K562 (cell line): ENCODE measurements around the gene LEPR. TPM values are rescaled to one million over a fixed set of nuclear protein-coding genes. Genes with fewer than 3 reads are reported as not detected.

Experiments
- ATAC-seq: fragments of 200-7000 bp; cut with Tn5 transposase; 3 replicates; pipeline ENCODE4 v1.9.1; 2020; ENCODE audit warnings: moderate library complexity
- BruUV-seq: library from RNA; stranded (reverse); fragments of 400-500 nt; replicated peaks from 2 replicates; lab custom pipeline; 2021; lab: Mats Ljungman, UMichigan
- CTCF ChIA-PET: fragments of 300-600 bp; formaldehyde crosslinking; extraction: SDS; loops from one replicate; lab custom pipeline; 2021; ENCODE audit warnings: low intra/inter-chr PET ratio; lab: Yijun Ruan, JAX
- POLR2A ChIA-PET: fragments of 300-600, 350-650 bp; sonication (Branson Sonifier 250); formaldehyde crosslinking; extraction: SDS; loops from one replicate; lab custom pipeline; 2021; ENCODE audit warnings: antibody characterized with exemption, inconsistent platforms; lab: Yijun Ruan, JAX
- DNase-seq, 4 experiments: peaks; one replicate each; pipeline versions ENCODE4 v3.0.0 to v3.0.0-alpha.2; 2011 to 2018; ENCODE audit warnings: low spot score in 3 of 4, mixed read lengths in 3 of 4; ENCODE audit errors: extremely low read depth in 1 of 4
- FAIRE-seq: peaks from 2 replicates; lab custom pipeline; 2011; peaks lifted over from hg19 to GRCh38; lab: Jason Lieb, UNC
- H2AFZ ChIP-seq: 2 replicates; pipeline ENCODE4 v1.6.0; 2011; ENCODE audit warnings: low read depth, low read length, control low read depth, inconsistent platforms
- H3K27ac ChIP-seq: fragments of 200-600 bp; 3 replicates; pipeline ENCODE4 v1.8.0; 2011; ENCODE audit warnings: low read depth, mild to moderate bottlenecking, control low read depth, inconsistent platforms, low read length, moderate library complexity, mixed read lengths; ENCODE audit errors: extremely low read depth
- H3K27me3 ChIP-seq, 2 experiments: fragments of 300-600 bp in 1 of 2; 2 replicates in 1 of 2; 3 replicates in 1 of 2; pipeline versions ENCODE4 v1.6.0 to v1.8.0; 2011; ENCODE audit warnings: inconsistent platforms in 2 of 2, low read length in 2 of 2, mild to moderate bottlenecking in 1 of 2, mixed read lengths in 1 of 2, moderate library complexity in 1 of 2; ENCODE audit not compliant: control insufficient read depth in 2 of 2, insufficient read depth in 2 of 2
- H3K36me3 ChIP-seq: fragments of 300-600 bp; 3 replicates; pipeline ENCODE4 v1.8.0; 2011; ENCODE audit warnings: mild to moderate bottlenecking, low read length, inconsistent platforms; ENCODE audit not compliant: control insufficient read depth, insufficient read depth
- H3K4me1 ChIP-seq, 2 experiments: fragments of 200-600 bp in 1 of 2; replicated peaks in 1 of 2; 2 replicates in 1 of 2; 3 replicates in 1 of 2; pipeline versions ENCODE4 v1.5.1 to v1.8.0; 2011; ENCODE audit warnings: inconsistent platforms in 2 of 2, low read length in 2 of 2, mild to moderate bottlenecking in 1 of 2, mixed read lengths in 1 of 2, moderate library complexity in 1 of 2; ENCODE audit not compliant: control insufficient read depth in 2 of 2, insufficient read depth in 2 of 2
- H3K4me2 ChIP-seq: 2 replicates; pipeline ENCODE4 v1.6.1; 2011; ENCODE audit warnings: low read length, control low read depth, inconsistent platforms, mixed read lengths; ENCODE audit not compliant: insufficient read depth
- H3K4me3 ChIP-seq: fragments of 200-600 bp; sonication (generic), shearing (Covaris generic); 2 replicates; pipeline ENCODE4 v1.5.1; 2016; ENCODE audit warnings: control low read depth, inconsistent platforms
- H3K79me2 ChIP-seq: fragments of 200-600 bp; 3 replicates; pipeline ENCODE4 v1.8.0; 2011; ENCODE audit warnings: low read length, inconsistent platforms; ENCODE audit not compliant: control insufficient read depth, insufficient read depth
- H3K9ac ChIP-seq, 2 experiments: 2 replicates each; pipeline versions ENCODE4 v1.6.0 to v1.6.1; 2011; ENCODE audit warnings: low read depth in 2 of 2, low read length in 2 of 2, control low read depth in 1 of 2, inconsistent platforms in 1 of 2, mild to moderate bottlenecking in 1 of 2, mixed read lengths in 1 of 2; ENCODE audit not compliant: insufficient read depth in 1 of 2
- H3K9me1 ChIP-seq: one replicate; pipeline ENCODE4 v1.6.0; 2011; ENCODE audit warnings: inconsistent platforms, mild to moderate bottlenecking, low read length, moderate library complexity; ENCODE audit not compliant: control insufficient read depth, insufficient read depth
- H3K9me3 ChIP-seq: replicated peaks from 2 replicates; pipeline ENCODE4 v1.5.1; 2011; ENCODE audit warnings: low read depth, low read length, inconsistent platforms; ENCODE audit not compliant: control insufficient read depth, insufficient read depth
- H4K20me1 ChIP-seq: replicated peaks from 2 replicates; pipeline ENCODE4 v1.6.1; 2011; ENCODE audit warnings: low read length, inconsistent platforms, mixed read lengths; ENCODE audit not compliant: control insufficient read depth, insufficient read depth
- WGBS: fragments of 100-300 bp; shearing (Covaris generic); methylation state at CpG from one replicate; pipeline ENCODE4 v1.1.6; 2016; ENCODE audit warnings: low coverage, mixed read lengths; ENCODE audit not compliant: insufficient coverage; ENCODE audit errors: missing lambda C conversion rate; 5-methylcytosine and 5-hydroxymethylcytosine counted together
- in situ Hi-C: fragments of 300-500 bp; cut with MboI; formaldehyde crosslinking; loops from 4 replicates; pipeline ENCODE4 v1.15.0; 2018; ENCODE audit warnings: inconsistent platforms, mixed read lengths
- intact Hi-C: fragments of 100-400 bp; cut with micrococcal nuclease; formaldehyde crosslinking; loops from 2 replicates; pipeline ENCODE4 v1.14.2; 2022
- polyA plus RNA-seq, 8 experiments: library from polyadenylated mRNA; depleted of rRNA in 4 of 8; stranded (reverse) in 5 of 8; unstranded in 3 of 8; fragments of >200 nt; fragmentation: Nextera tagmentation in 2 of 8; fragmentation: Illumina TruSeq in 1 of 8; extraction: Ambion mirVana in 2 of 8; extraction: Trizol in 1 of 8; gene quantifications; 2 replicates each; pipeline versions ENCODE4 v1.2.1 to v1.2.3, GENCODE V29; 2011 to 2014; ENCODE audit warnings: inconsistent platforms in 1 of 8, missing spikeins in 1 of 8
- total RNA-seq, 7 experiments: library from RNA; depleted of rRNA in 6 of 7; stranded (reverse); fragments of >200 nt in 6 of 7; fragmentation: Illumina TruSeq in 2 of 7; extraction: Trizol in 2 of 7; gene quantifications; 2 replicates each; pipeline versions ENCODE4 v1.2.1 to v1.2.3, GENCODE V29; 2011 to 2021; ENCODE audit warnings: low replicate concordance in 1 of 7
- TF ChIP-seq, protein P1 (sequence below): sonication (generic); formaldehyde crosslinking; IDR thresholded peaks from 2 replicates; pipeline ENCODE4 v1.8.1; 2023; ENCODE audit warnings: mild to moderate bottlenecking, missing genetic modification reagents
- TF ChIP-seq, protein P2 (sequence below), 2 experiments: fragments of 450-650 bp in 1 of 2; sonication (generic) in 1 of 2; formaldehyde crosslinking in 1 of 2; IDR thresholded peaks in 1 of 2; conservative IDR thresholded peaks in 1 of 2; 2 replicates each; pipeline versions ENCODE4 v1.6.1 to v1.8.1; 2016 to 2023; ENCODE audit warnings: mild to moderate bottlenecking in 2 of 2, moderate library complexity in 2 of 2, inconsistent platforms in 1 of 2, missing genetic modification reagents in 1 of 2

LEPR gene
- total and polyA plus RNA-seq, 9 of the 15 experiments (the other 6 are each of a cell fraction or from before 2014, with no cell fraction given) = 12.2 to 111 (median 43.1) TPM

DNA sequence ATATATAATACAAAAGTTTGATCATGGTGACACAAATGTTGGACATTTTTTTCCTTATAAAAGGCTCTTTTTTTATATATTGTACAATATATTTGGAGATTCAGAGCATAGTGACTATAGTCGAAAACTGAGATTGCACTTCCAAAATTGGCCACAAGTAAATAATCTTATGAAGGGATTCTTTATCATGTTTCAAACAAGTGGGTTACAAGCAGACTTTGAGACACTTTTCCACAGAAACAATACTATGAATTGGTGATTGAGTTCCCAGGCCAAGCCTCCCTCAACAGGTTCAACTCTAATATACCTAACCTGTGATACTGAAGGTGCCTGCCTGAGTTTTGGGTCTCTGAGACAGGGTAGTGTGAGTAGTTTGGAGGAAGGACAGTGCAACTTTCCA lies 13.8 kb downstream of the LEPR start:
- intact Hi-C loops (loop anchor here (5.0 to 10.0 kb wide), 2 partner anchors 93 to 521 kb away; no protein-coding TSS in a partner anchor), in situ Hi-C loops (loop anchor here (10.0 kb wide), 1 partner anchor 261 kb away; no protein-coding TSS in a partner anchor)
- POLR2A ChIA-PET = interaction anchor here (0.8 to 1.5 kb wide), 2 partner anchors 22 to 41 kb away, joined by 3 to 4 read pairs; no protein-coding TSS in a partner anchor
- Histone ChIP-seq H3K4me2 (no peak overlapping the region), H2AFZ (no peak overlapping the region), H3K79me2 (peaks cover 41% of the 10 kb centered on the region), H3K9me1 (no peaks in the 10 kb centered on the region), H3K9ac (no peak overlapping the region), H3K27me3 (no peaks in the 10 kb centered on the region), H3K4me1 (peaks cover 6 to 11% of the 10 kb centered on the region in 2 experiments; a peak in 4 of 5 replicates), H3K4me3 (no peak overlapping the region), H3K27ac (no peak overlapping the region), H3K9me3 (no peaks in the 10 kb centered on the region), H3K36me3 (peaks cover 65% of the 10 kb centered on the region), H4K20me1 (no peaks in the 10 kb centered on the region)
- 83% methylated on average over 1 of the region's 1 CpG for WGBS
- CTCF ChIA-PET = no interaction called here
- DNase-seq (no peak), ATAC-seq (no peak), FAIRE-seq (no peak)
- no TSS peak for BruUV-seq
- TF ChIP-seq, protein P1, sequence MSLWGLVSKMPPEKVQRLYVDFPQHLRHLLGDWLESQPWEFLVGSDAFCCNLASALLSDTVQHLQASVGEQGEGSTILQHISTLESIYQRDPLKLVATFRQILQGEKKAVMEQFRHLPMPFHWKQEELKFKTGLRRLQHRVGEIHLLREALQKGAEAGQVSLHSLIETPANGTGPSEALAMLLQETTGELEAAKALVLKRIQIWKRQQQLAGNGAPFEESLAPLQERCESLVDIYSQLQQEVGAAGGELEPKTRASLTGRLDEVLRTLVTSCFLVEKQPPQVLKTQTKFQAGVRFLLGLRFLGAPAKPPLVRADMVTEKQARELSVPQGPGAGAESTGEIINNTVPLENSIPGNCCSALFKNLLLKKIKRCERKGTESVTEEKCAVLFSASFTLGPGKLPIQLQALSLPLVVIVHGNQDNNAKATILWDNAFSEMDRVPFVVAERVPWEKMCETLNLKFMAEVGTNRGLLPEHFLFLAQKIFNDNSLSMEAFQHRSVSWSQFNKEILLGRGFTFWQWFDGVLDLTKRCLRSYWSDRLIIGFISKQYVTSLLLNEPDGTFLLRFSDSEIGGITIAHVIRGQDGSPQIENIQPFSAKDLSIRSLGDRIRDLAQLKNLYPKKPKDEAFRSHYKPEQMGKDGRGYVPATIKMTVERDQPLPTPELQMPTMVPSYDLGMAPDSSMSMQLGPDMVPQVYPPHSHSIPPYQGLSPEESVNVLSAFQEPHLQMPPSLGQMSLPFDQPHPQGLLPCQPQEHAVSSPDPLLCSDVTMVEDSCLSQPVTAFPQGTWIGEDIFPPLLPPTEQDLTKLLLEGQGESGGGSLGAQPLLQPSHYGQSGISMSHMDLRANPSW (CRISPR knock-in tag) = no peak
- TF ChIP-seq, protein P2, sequence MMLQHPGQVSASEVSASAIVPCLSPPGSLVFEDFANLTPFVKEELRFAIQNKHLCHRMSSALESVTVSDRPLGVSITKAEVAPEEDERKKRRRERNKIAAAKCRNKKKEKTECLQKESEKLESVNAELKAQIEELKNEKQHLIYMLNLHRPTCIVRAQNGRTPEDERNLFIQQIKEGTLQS (IDR thresholded peaks at IDR 0.05) = no peak
- TF ChIP-seq, protein P2 (CRISPR knock-in tag; conservative IDR thresholded peaks at IDR 0.05) = no peak
